HepG2 (cell line): ENCODE results near the gene USP19. TPM values are rescaled to one million over a fixed set of nuclear protein-coding genes. Genes with fewer than 3 reads are reported as not detected.

Experiments
- ARHGAP35 ChIP-seq: sonication (generic); formaldehyde crosslinking; IDR thresholded peaks from 2 replicates; pipeline ENCODE4 v1.9.0; 2022; ENCODE audit warnings: mild to moderate bottlenecking, inconsistent platforms, moderate library complexity, missing genetic modification reagents, borderline replicate concordance
- ARNT2 ChIP-seq: sonication (generic); formaldehyde crosslinking; IDR thresholded peaks from 2 replicates; pipeline ENCODE4 v1.8.0; 2022; ENCODE audit warnings: mild to moderate bottlenecking, low read depth, missing genetic modification reagents, moderate library complexity
- CAMTA2 ChIP-seq: sonication (generic); formaldehyde crosslinking; IDR thresholded peaks from 2 replicates; pipeline ENCODE4 v1.4.0; 2020; ENCODE audit warnings: mild to moderate bottlenecking, missing genetic modification reagents, borderline replicate concordance
- CBX1 ChIP-seq: IDR thresholded peaks from one replicate; pipeline ENCODE4 v1.6.1; 2016; ENCODE audit warnings: antibody characterized with exemption, low read depth
- DNMT1 ChIP-seq: sonication (generic); formaldehyde crosslinking; IDR thresholded peaks from 2 replicates; pipeline ENCODE4 v1.5.1; 2020; ENCODE audit warnings: mild to moderate bottlenecking, missing genetic modification reagents
- ERF ChIP-seq: IDR thresholded peaks from 2 replicates; pipeline ENCODE4 v1.6.1; 2018; ENCODE audit warnings: missing biosample characterization, missing genetic modification reagents
- KLF12 ChIP-seq: sonication (generic); formaldehyde crosslinking; IDR thresholded peaks from 2 replicates; pipeline ENCODE4 v1.4.0; 2020; ENCODE audit warnings: missing genetic modification reagents, borderline replicate concordance
- MBD4 ChIP-seq: IDR thresholded peaks from 2 replicates; pipeline ENCODE4 v1.6.1; 2012; ENCODE audit warnings: low read length, inconsistent platforms, borderline replicate concordance
- MYNN ChIP-seq: sonication (generic); formaldehyde crosslinking; IDR thresholded peaks from 2 replicates; pipeline ENCODE4 v1.4.0; 2020; ENCODE audit warnings: mild to moderate bottlenecking, low read depth, missing genetic modification reagents
- PHF20 ChIP-seq: sonication (generic); formaldehyde crosslinking; IDR thresholded peaks from 2 replicates; pipeline ENCODE4 v1.5.0; 2020; ENCODE audit warnings: mild to moderate bottlenecking, missing genetic modification reagents
- REPIN1 ChIP-seq: sonication (generic); formaldehyde crosslinking; IDR thresholded peaks from 2 replicates; pipeline ENCODE4 v1.8.0; 2022; ENCODE audit warnings: missing genetic modification reagents, low read depth, mild to moderate bottlenecking, borderline replicate concordance
- SALL2 ChIP-seq: sonication (generic); formaldehyde crosslinking; IDR thresholded peaks from 2 replicates; pipeline ENCODE4 v1.8.1; 2023; ENCODE audit warnings: mild to moderate bottlenecking, missing genetic modification reagents, inconsistent platforms
- TCF7L2 ChIP-seq: IDR thresholded peaks from 2 replicates; pipeline ENCODE4 v1.6.1; 2011; ENCODE audit warnings: mild to moderate bottlenecking, low read depth, low read length, moderate library complexity
- ZNF280B ChIP-seq: sonication (generic); formaldehyde crosslinking; IDR thresholded peaks from 2 replicates; pipeline ENCODE4 v1.5.0; 2020; ENCODE audit warnings: missing genetic modification reagents, mild to moderate bottlenecking, borderline replicate concordance
- ZNF557 ChIP-seq: sonication (generic); formaldehyde crosslinking; IDR thresholded peaks from 2 replicates; pipeline ENCODE4 v1.4.0; 2020; ENCODE audit warnings: missing genetic modification reagents
- ZNF652 ChIP-seq: IDR thresholded peaks from 2 replicates; pipeline ENCODE4 v1.6.1; 2016; ENCODE audit warnings: low read depth, borderline replicate concordance
- ZNF841 ChIP-seq: sonication (generic); formaldehyde crosslinking; IDR thresholded peaks from 2 replicates; pipeline ENCODE4 v1.8.1; 2023; ENCODE audit warnings: missing genetic modification reagents, borderline replicate concordance
- polyA plus RNA-seq, 8 experiments: library from polyadenylated mRNA; depleted of rRNA in 3 of 8; stranded (reverse) in 7 of 8; unstranded in 1 of 8; fragments of >200 nt; fragmentation: Illumina TruSeq in 4 of 8; extraction: Trizol in 4 of 8; gene quantifications; 2 replicates each; pipeline versions ENCODE4 v1.2.1 to v1.2.3, GENCODE V29; 2011 to 2016; ENCODE audit warnings: low read depth in 4 of 8, missing spikeins in 1 of 8, mixed read lengths in 1 of 8; ENCODE audit not compliant: insufficient read depth in 1 of 8
- total RNA-seq, 5 experiments: library from RNA; depleted of rRNA; stranded (reverse); fragments of >200 nt; fragmentation: Illumina TruSeq; extraction: Trizol; gene quantifications; 2 replicates each; pipeline ENCODE4 v1.2.3, GENCODE V29; 2016; ENCODE audit warnings: low read depth in 1 of 5
- TF ChIP-seq, protein P1 (sequence below): sonication (generic); formaldehyde crosslinking; IDR thresholded peaks from 2 replicates; pipeline ENCODE4 v1.5.0; 2020; ENCODE audit warnings: missing genetic modification reagents
- TF ChIP-seq, protein P2 (sequence below): sonication (generic); formaldehyde crosslinking; IDR thresholded peaks from 2 replicates; pipeline ENCODE4 v1.8.1; 2023; ENCODE audit warnings: mild to moderate bottlenecking, missing genetic modification reagents
- TF ChIP-seq, protein P3 (sequence below): sonication (generic); formaldehyde crosslinking; IDR thresholded peaks from 2 replicates; pipeline ENCODE4 v1.8.0; 2022; ENCODE audit warnings: missing genetic modification reagents, mild to moderate bottlenecking, inconsistent platforms, borderline replicate concordance
- TF ChIP-seq, protein P4 (sequence below): sonication (generic); formaldehyde crosslinking; IDR thresholded peaks from 2 replicates; pipeline ENCODE4 v1.4.0; 2020; ENCODE audit warnings: missing genetic modification reagents, mild to moderate bottlenecking, borderline replicate concordance

Gene USP19
- total and polyA plus RNA-seq, 2 of the 13 experiments (the other 11 are each of a cell fraction or from before 2014, with no cell fraction given): 28.3 to 31.7 TPM

DNA sequence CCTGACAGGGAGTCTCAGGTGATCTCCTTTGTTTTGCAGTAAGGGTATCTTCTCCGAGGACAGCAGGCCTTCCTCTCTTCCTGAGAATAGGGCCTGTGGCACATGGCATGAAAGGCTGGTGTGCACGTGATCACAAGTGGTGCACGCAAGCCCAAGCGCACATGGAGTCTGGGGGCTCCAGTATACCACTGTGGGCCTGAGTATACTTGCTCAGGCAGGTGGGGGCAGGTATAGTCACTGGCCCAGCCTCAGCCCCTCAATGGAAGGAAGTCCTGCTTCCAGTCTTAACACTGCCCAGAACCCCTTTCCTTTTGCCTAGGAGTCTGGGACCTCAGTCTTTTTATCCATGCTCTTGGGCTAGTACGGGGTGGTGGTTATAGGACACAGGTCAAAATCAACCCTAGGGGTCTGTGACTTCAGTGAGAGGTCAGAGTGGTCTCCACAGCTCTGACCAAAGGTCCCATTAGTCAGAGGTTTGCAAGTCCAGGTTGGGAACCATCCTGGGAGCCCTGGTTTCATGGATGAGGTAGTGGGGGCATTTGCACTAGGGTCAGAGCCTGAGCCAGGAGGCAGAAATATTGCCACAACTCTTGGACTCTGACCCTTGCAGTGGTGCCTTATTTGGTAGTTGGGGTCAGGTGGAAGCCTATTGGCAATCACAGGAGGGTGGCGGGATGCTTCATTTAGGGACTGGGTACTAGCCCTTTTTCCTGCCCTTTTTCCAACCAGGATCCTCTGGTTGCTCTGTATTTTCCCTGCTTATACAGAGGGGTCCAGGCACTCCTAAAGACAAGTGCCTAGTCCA, 46.3 kb upstream of the USP19 start (continued):
- TF ChIP-seq, protein P1, sequence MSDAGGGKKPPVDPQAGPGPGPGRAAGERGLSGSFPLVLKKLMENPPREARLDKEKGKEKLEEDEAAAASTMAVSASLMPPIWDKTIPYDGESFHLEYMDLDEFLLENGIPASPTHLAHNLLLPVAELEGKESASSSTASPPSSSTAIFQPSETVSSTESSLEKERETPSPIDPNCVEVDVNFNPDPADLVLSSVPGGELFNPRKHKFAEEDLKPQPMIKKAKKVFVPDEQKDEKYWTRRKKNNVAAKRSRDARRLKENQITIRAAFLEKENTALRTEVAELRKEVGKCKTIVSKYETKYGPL (CRISPR knock-in tag): no peak
- TF ChIP-seq, protein P2, sequence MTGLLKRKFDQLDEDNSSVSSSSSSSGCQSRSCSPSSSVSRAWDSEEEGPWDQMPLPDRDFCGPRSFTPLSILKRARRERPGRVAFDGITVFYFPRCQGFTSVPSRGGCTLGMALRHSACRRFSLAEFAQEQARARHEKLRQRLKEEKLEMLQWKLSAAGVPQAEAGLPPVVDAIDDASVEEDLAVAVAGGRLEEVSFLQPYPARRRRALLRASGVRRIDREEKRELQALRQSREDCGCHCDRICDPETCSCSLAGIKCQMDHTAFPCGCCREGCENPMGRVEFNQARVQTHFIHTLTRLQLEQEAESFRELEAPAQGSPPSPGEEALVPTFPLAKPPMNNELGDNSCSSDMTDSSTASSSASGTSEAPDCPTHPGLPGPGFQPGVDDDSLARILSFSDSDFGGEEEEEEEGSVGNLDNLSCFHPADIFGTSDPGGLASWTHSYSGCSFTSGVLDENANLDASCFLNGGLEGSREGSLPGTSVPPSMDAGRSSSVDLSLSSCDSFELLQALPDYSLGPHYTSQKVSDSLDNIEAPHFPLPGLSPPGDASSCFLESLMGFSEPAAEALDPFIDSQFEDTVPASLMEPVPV: no peak
- no peak for TF ChIP-seq ZNF280B (CRISPR knock-in tag)
- no peak for TF ChIP-seq ARHGAP35 (CRISPR knock-in tag)
- 0 out of 2 replicates have a peak, but pooled peaks have one; percentile 33 for TF ChIP-seq ERF (CRISPR knock-in tag)
- TF ChIP-seq CAMTA2 (CRISPR knock-in tag): no peak
- TF ChIP-seq PHF20: no peak
- no peak for TF ChIP-seq MYNN (CRISPR knock-in tag)
- TF ChIP-seq CBX1: no peak
- no peak for TF ChIP-seq ZNF841 (CRISPR knock-in tag)
- no peak for TF ChIP-seq ARNT2
- no peak for TF ChIP-seq TCF7L2
- TF ChIP-seq SALL2 (CRISPR knock-in tag): no peak
- no peak for TF ChIP-seq KLF12
- no peak for TF ChIP-seq DNMT1 (CRISPR knock-in tag)
- TF ChIP-seq, protein P3, sequence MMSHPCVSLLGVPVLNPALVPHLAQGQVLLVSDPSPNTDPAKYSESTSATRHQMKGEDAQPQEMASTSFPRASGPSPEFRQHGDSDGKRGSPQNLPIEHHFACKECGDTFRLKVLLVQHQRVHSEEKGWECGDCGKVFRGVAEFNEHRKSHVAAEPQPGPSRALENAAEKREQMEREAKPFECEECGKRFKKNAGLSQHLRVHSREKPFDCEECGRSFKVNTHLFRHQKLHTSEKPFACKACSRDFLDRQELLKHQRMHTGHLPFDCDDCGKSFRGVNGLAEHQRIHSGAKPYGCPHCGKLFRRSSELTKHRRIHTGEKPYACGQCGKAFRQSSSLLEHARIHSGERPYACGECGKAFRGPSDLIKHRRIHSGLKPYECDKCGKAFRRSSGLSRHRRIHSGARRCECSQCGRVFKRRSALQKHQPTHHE: no peak
- TF ChIP-seq MBD4: no peak
- TF ChIP-seq ZNF557 (CRISPR knock-in tag): no peak
- TF ChIP-seq, protein P4, sequence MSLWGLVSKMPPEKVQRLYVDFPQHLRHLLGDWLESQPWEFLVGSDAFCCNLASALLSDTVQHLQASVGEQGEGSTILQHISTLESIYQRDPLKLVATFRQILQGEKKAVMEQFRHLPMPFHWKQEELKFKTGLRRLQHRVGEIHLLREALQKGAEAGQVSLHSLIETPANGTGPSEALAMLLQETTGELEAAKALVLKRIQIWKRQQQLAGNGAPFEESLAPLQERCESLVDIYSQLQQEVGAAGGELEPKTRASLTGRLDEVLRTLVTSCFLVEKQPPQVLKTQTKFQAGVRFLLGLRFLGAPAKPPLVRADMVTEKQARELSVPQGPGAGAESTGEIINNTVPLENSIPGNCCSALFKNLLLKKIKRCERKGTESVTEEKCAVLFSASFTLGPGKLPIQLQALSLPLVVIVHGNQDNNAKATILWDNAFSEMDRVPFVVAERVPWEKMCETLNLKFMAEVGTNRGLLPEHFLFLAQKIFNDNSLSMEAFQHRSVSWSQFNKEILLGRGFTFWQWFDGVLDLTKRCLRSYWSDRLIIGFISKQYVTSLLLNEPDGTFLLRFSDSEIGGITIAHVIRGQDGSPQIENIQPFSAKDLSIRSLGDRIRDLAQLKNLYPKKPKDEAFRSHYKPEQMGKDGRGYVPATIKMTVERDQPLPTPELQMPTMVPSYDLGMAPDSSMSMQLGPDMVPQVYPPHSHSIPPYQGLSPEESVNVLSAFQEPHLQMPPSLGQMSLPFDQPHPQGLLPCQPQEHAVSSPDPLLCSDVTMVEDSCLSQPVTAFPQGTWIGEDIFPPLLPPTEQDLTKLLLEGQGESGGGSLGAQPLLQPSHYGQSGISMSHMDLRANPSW (CRISPR knock-in tag): no peak
- no peak for TF ChIP-seq ZNF652 (CRISPR knock-in tag)
- TF ChIP-seq REPIN1 (CRISPR knock-in tag): peak; percentile 54; the same call in 1 of the 2 replicates
